HAP-1 (cell line): ENCODE results near the gene RNF130.

ENCODE experiments used
- DNase-seq, 2 experiments: peaks; one replicate each; pipeline ENCODE4 v3.0.0-alpha.2; 2016 to 2020; ENCODE audit warnings: low spot score in 2 of 2
- H3K27me3 ChIP-seq: fragments of 250-450 bp; sonication (Bioruptor Pico); 2 replicates; pipeline ENCODE4 v1.5.1; 2020; ENCODE audit warnings: low read depth, mild to moderate bottlenecking, moderate library complexity
- H3K36me3 ChIP-seq: fragments of 250-450 bp; sonication (Bioruptor Pico); replicated peaks from 2 replicates; pipeline ENCODE4 v1.5.1; 2020; ENCODE audit warnings: mild to moderate bottlenecking
- H3K4me1 ChIP-seq: fragments of 250-450 bp; sonication (Bioruptor Pico); 2 replicates; pipeline ENCODE4 v1.5.1; 2020; ENCODE audit warnings: mild to moderate bottlenecking
- H3K4me3 ChIP-seq: fragments of 250-450 bp; sonication (Bioruptor Pico); 2 replicates; pipeline ENCODE4 v1.5.1; 2020; ENCODE audit warnings: mild to moderate bottlenecking, moderate library complexity
- H3K9me3 ChIP-seq: fragments of 250-450 bp; sonication (Bioruptor Pico); 2 replicates; pipeline ENCODE4 v1.5.1; 2020; ENCODE audit warnings: mild to moderate bottlenecking, moderate library complexity
- in situ Hi-C: fragments of 300-500 bp; cut with MboI; formaldehyde crosslinking; loops from 3 replicates; pipeline ENCODE4 v1.14.3; 2020; ENCODE audit warnings: low sequenced_read_pairs, inconsistent platforms, mixed read lengths

Gene RNF130

GRCh38 chr5:179906294-179906794 lies 165.2 kb downstream of the RNF130 start:
- in situ Hi-C loops, result no loop called here
- no peak for DNase-seq
- Histone ChIP-seq H3K9me3 (no peaks in the 10 kb centered on the region), H3K4me1 (peaks cover 5% of the 10 kb centered on the region; the same call in 1 of the 2 replicates), H3K4me3 (peak overlapping the region; percentile 58), H3K27me3 (no peaks in the 10 kb centered on the region), H3K36me3 (peaks cover 35% of the 10 kb centered on the region)

- H3K4me1 ChIP-seq, result peaks cover 5% of the 10 kb centered on the region; the same call in 1 of the 2 replicates
- no peak overlapping the region for H3K4me3 ChIP-seq
- no peak for DNase-seq
- H3K36me3 ChIP-seq, result peaks cover 37% of the 10 kb centered on the region
- in situ Hi-C loops, result no loop called here
- H3K27me3 ChIP-seq, result no peaks in the 10 kb centered on the region
- no peaks in the 10 kb centered on the region for H3K9me3 ChIP-seq
Observed at GRCh38 chr5:179905161-179905560, 166.4 kb downstream of the RNF130 start.
